NB4 (cell line): ENCODE measurements around the gene ENO2.
A peak's percentile ranks its signal among the peaks of the same experiment; 100 is the strongest.

Experiments
- CTCF ChIP-seq: IDR thresholded peaks from one replicate; pipeline ENCODE4 v1.5.1; 2012; ENCODE audit warnings: low read depth, low read length
- MAX ChIP-seq: IDR thresholded peaks from 2 replicates; pipeline ENCODE4 v1.6.1; 2011; ENCODE audit warnings: low read depth, low read length
- MYC ChIP-seq: IDR thresholded peaks from 2 replicates; pipeline ENCODE4 v1.6.1; 2011; ENCODE audit warnings: low read depth, low read length
- POLR2A ChIP-seq: IDR thresholded peaks from 2 replicates; pipeline ENCODE4 v1.6.1; 2011; ENCODE audit warnings: mild to moderate bottlenecking; ENCODE audit not compliant: insufficient read length; ENCODE audit errors: extremely low read depth

- TF ChIP-seq MAX (no peak), CTCF (no peak), POLR2A (peak; percentile 29), MYC (peak; percentile 45; the same call in 1 of the 2 replicates)
Observed at GRCh38 chr12:6927379-6928021, 13.1 kb downstream of the ENO2 start, which contains the start of gene ATN1.
